Left renal pelvis (tissue), 4 donors: Measurements from ENCODE around the gene BRAF. TPM values are rescaled to one million over a fixed set of nuclear protein-coding genes. Genes with fewer than 3 reads are reported as not detected.
"Not testable (repeated sequence)": the region's sequence is repeated elsewhere in the genome, so short reads cannot be mapped to it uniquely, and the experiment has no call there.

Experiments used
- DNase-seq, 4 donors: peaks; one replicate each; pipeline ENCODE4 v3.0.0-alpha.2; 2013; ENCODE audit warnings: low read depth in 4 of 4, low spot score in 3 of 4
- polyA plus RNA-seq, 4 donors: library from polyadenylated mRNA; unstranded; fragments of 120-200 nt; gene quantifications; one replicate each; pipeline ENCODE4 v1.2.1, GENCODE V29; 2013; ENCODE audit not compliant: insufficient read length in 4 of 4

BRAF gene
- polyA plus RNA-seq: 10 to 100 TPM; 18.2 to 29.2 (median 27.1) TPM

- DNase-seq: peak; percentile 81 to 90 (median 88)
These were observed at the start of gene BRAF for GRCh38 chr7:140924821-140925421. Gene BRAF, minus strand, starts transcription at chr7:140924929. Its CDS starts 226 bp downstream, at chr7:140924703.

GRCh38 chr7:140972876-140973829 is 48.4 kb upstream of the BRAF start:
- DNase-seq: no peak

GRCh38 chr7:140972344-140972743 is 47.6 kb upstream of the BRAF start:
- no peak for DNase-seq

GRCh38 chr7:140967438-140967837 is 42.7 kb upstream of the BRAF start:
- DNase-seq: no peak

GRCh38 chr7:140966561-140967233 is 42.0 kb upstream of the BRAF start:
- no peak for DNase-seq

- no peak for DNase-seq
These were observed 36.4 kb upstream of the BRAF start for GRCh38 chr7:140961117-140961516.

GRCh38 chr7:140956997-140957396 is 32.3 kb upstream of the BRAF start:
- not testable (repeated sequence) for DNase-seq

- no peak for DNase-seq
These were observed 21.2 kb upstream of the BRAF start for GRCh38 chr7:140945940-140946339.

GRCh38 chr7:140942242-140942641 is 17.5 kb upstream of the BRAF start:
- DNase-seq: not testable (repeated sequence)

GRCh38 chr7:140940898-140941297 is 16.2 kb upstream of the BRAF start:
- no peak for DNase-seq

- DNase-seq: no peak
These were observed 13.1 kb upstream of the BRAF start for GRCh38 chr7:140937702-140938264.

GRCh38 chr7:140928491-140929309 is 4.0 kb upstream of the BRAF start:
- no peak for DNase-seq

- not testable (repeated sequence) for DNase-seq
These were observed 3.2 kb upstream of the BRAF start for GRCh38 chr7:140927945-140928344.

- DNase-seq: no peak
These were observed 2.6 kb upstream of the BRAF start for GRCh38 chr7:140927351-140927750.

GRCh38 chr7:140926021-140926817 is 1.5 kb upstream of the BRAF start:
- DNase-seq: no peak

GRCh38 chr7:140924019-140924820 is 509 bp downstream of the BRAF start:
- DNase-seq: peak; percentile 55 to 70 (median 64)

- DNase-seq: peak in 1 of 4 donors; percentile 15
These were observed 1.2 kb downstream of the BRAF start for GRCh38 chr7:140923358-140924006.
